Stimulated activated naive B cell treated with anti-CD40 and anti-IgM and Interleukin-4, amounts not matched to agents 10 μg/mL and 1 μg/mL and 100 μg/mL, for 72 hours (primary cell): ENCODE results near the gene CAPG.
"Not testable (repeated sequence)": the region's sequence is repeated elsewhere in the genome, so short reads cannot be mapped to it uniquely, and the experiment has no call there.

Source experiments
- ATAC-seq, 2 donors: fragments of 150-1000 bp; cut with Tn5 transposase; replicated peaks; 2 replicates each; pipeline ENCODE4 v1.10.0; 2021; ENCODE audit warnings: moderate library complexity in 1 of 2
- DNase-seq: peaks from one replicate; pipeline ENCODE4 v3.0.0; 2021
- H3K27ac Mint-ChIP-seq: one replicate; pipeline ENCODE4 v1.8.0; 2022; ENCODE audit warnings: mild to moderate bottlenecking, mixed read lengths
- H3K27me3 Mint-ChIP-seq, 2 donors: one replicate each; pipeline ENCODE4 v1.8.0; 2022; ENCODE audit warnings: mixed read lengths in 2 of 2
- H3K36me3 Mint-ChIP-seq, 2 donors: one replicate each; pipeline ENCODE4 v1.8.0; 2022; ENCODE audit warnings: mixed read lengths in 2 of 2, mild to moderate bottlenecking in 1 of 2
- H3K4me1 Mint-ChIP-seq, 2 donors: one replicate each; pipeline ENCODE4 v1.8.0; 2022; ENCODE audit warnings: mixed read lengths in 2 of 2, mild to moderate bottlenecking in 1 of 2
- H3K4me3 Mint-ChIP-seq, 2 donors: one replicate each; pipeline ENCODE4 v1.8.0; 2022; ENCODE audit warnings: mild to moderate bottlenecking in 2 of 2, mixed read lengths in 2 of 2, moderate library complexity in 1 of 2
- H3K9me3 Mint-ChIP-seq, 2 donors: one replicate each; pipeline ENCODE4 v1.8.0; 2022; ENCODE audit warnings: mixed read lengths in 2 of 2, mild to moderate bottlenecking in 1 of 2

Gene CAPG

DNA sequence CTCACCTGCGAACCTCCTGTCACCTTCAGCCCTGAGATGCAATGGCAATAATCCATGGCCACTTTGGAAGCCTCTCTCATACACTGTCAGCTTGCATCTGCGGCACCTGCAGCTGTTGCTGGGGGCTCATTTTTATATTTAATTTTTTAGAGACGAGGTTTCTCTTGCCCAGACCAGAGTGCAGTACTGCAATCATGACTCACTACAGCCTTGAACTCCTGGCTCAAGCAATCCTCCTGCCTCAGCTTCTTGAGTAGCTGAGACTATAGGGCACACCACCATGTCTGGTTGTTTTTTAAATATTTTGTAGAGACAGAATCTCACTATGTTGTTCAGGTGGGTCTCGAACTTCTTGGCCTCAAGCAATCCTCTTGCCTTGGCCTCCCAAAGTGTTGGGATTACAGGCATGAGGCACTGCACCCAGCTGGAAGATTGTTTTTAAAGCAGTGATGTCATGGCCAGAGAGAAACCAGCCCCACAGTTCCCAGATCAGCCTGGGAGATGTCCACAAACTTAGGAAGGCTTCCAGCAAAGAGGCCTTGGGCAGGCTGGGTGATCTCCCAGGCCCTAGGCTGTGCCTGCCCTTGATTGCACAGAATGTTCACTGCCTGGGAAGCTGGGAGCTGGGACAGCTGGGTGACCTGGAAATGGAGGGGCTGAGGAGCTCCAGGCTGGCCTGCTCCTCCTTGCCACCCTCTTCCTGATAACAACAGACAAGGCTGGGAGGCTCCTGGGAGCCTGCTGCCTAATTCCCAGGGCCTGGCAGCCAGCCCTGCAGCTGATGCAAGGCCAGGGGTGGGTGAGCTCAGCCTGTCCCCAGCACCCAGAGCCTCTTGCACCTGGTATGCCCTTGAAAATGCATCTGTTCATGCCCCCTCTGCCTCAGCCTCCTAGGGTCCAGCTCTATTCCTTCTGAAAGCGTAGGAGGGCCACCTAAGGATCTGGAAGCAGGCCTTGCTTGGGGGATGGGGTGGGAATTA is 35.4 kb upstream of the CAPG start:
- Mint-ChIP-seq H3K4me3 (no peak overlapping the region), H3K9me3 (no peaks in the 10 kb centered on the region), H3K27ac (peak overlapping the region; percentile 20), H3K36me3 (no peaks in the 10 kb centered on the region), H3K4me1 (no peaks in the 10 kb centered on the region), H3K27me3 (no peaks in the 10 kb centered on the region)
- DNase-seq (no peak), ATAC-seq (no peak)

DNA sequence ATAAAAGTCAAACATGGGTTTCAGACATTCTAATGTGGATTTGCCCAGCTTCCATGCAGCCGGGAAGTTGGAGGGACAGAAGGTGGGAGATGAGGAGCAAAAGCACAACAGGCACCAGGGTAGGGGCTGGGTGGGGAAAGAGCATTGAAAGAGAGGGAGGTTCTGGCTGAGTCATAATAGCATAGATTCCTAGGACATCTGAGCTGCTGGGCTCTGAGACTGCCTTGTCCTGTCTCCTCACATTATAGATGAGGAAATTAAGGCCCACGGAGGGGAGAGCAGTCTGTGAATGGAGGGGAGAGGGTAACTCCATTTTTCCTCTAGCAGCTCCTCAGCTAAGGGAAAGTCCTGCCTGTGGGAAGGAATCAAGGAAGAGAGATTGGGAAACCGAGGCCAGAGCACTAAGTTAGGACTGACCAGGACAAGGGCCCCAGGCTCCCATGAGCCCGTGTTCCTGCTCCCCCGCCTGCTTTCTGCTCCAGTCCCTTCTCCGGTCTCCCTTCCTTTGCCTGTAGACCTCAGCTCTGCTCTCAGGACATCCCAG is 34.5 kb upstream of the CAPG start:
- Mint-ChIP-seq H3K9me3 (no peaks in the 10 kb centered on the region), H3K4me3 (no peak overlapping the region), H3K27me3 (no peaks in the 10 kb centered on the region), H3K27ac (no peak overlapping the region), H3K4me1 (no peaks in the 10 kb centered on the region), H3K36me3 (no peaks in the 10 kb centered on the region)
- DNase-seq (no peak), ATAC-seq (no peak)

DNA sequence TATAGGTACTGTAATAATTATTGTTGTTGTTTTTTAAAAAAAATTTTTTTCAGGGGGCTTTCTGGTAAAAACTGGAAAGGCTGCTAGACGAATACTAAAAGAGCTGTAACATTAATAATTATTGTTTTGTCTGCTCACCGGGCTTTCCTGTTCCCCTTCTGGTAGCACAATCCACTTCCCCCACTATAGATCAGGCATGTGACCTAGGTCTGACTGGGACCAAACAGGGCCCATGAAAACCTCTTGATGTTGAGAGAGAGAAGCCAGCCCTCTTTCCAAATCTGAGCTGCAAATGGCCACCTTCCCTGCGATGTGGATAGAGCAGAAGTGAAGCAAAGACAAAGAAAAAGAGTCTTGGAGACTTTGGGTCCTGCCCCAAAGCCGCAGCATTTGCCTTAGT is 31.7 kb upstream of the CAPG start:
- no peaks in the 10 kb centered on the region for H3K9me3 Mint-ChIP-seq
- no peak overlapping the region for H3K4me3 Mint-ChIP-seq
- H3K27ac Mint-ChIP-seq, result no peak overlapping the region
- H3K4me1 Mint-ChIP-seq, result peaks cover 11 to 22% of the 10 kb centered on the region in 2 donors
- no peaks in the 10 kb centered on the region for H3K36me3 Mint-ChIP-seq
- H3K27me3 Mint-ChIP-seq, result no peaks in the 10 kb centered on the region
- DNase-seq (no peak), ATAC-seq (no peak)

DNA sequence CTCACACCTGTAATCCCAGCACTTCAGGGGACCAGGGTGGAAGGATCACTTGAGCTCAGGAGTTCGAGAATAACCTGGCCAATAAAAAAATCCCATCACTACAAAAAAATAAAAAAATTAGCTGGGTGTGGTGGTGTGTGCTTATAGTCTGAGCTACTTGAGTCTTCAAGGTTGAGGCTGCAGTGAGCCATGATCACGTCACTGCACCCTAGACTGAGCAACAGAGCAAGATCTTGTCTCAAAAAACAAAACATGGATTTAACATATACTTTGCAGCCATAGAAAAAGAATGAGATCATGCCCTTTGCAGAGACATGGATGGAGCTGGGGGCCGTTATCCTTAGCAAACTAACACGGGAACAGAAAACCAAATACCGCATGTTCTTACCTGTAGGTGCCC is 30.6 kb upstream of the CAPG start:
- Mint-ChIP-seq H3K4me3 (no peak overlapping the region), H3K27me3 (no peaks in the 10 kb centered on the region), H3K4me1 (peaks cover 20 to 33% of the 10 kb centered on the region in 2 donors), H3K9me3 (no peaks in the 10 kb centered on the region), H3K27ac (no peak overlapping the region), H3K36me3 (no peaks in the 10 kb centered on the region)
- no peak for ATAC-seq
- no peak for DNase-seq

DNA sequence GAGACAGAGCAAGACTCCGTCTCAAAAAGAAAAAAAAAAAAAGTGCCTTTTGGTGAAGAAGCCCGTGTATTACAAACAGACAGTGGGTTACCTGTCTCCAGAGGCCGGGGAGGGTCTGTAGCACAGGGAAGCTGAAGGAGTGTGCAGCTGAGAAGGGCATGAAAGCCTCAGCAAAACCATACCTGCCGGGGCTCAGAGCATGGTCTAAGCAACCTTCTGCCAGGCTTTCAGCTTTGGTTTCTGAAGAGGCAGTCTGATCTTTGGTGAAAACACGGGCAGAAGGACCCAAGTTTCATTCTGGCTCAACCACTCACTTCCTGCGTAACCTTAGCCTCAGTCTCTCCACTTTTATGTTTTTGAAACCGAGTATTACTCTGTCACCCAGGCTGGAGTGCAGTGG is 29.8 kb upstream of the CAPG start:
- Mint-ChIP-seq H3K27ac (peak overlapping the region; percentile 65), H3K4me1 (peaks cover 26 to 41% of the 10 kb centered on the region in 2 donors)

DNA sequence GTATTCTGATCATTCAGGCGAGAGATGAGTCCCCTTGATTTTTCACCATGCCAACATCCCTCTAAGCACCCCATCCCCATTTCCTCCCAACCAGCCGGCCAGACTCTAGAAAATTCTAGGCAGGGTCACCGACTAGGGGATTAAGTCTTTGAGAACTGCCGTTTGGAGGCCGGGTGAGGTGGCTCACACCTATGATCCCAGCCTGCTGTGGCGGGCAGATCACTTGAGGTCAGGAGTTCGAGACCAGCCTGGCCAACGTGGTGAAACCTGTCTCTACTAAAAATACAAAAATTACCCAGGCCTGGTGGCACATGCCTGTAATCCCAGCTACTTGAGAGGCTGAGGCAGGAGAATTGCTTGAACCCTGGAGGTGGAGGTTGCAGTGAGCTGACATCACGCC is 29.4 kb upstream of the CAPG start:
- H3K4me1 Mint-ChIP-seq, result peaks cover 27 to 45% of the 10 kb centered on the region in 2 donors
- not testable (repeated sequence) for H3K27ac Mint-ChIP-seq, ATAC-seq, H3K36me3 Mint-ChIP-seq, H3K9me3 Mint-ChIP-seq, H3K27me3 Mint-ChIP-seq, H3K4me3 Mint-ChIP-seq, DNase-seq

More for the DNA sequence above, 29.8 kb upstream of the CAPG start:
- no peak overlapping the region for H3K4me3 Mint-ChIP-seq
- DNase-seq, result no peak
- H3K9me3 Mint-ChIP-seq, result no peaks in the 10 kb centered on the region
- no peak for ATAC-seq
- no peaks in the 10 kb centered on the region for H3K27me3 Mint-ChIP-seq
- no peaks in the 10 kb centered on the region for H3K36me3 Mint-ChIP-seq

DNA sequence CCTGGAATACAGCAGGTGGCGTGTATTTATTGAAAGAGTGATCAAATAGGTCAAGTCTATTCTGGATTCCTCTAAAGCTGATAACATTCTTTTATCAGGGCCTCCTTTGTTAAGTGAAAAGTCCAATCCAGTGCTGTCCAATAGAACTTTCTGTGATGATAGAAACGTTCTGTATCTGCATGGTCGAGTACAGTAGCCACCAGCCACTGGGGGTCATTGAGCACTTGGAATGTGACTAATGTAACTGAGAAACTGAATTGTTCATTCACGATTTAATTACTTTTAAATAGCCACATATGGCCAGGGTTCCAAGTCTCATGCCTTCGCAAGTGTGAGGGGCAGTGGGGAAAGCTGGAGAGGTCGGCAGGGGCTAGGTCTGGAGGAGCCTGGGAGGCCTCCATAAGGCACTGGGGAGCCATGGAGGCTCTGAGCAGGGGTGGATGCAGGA is 28.9 kb upstream of the CAPG start:
- Mint-ChIP-seq H3K27ac (peak overlapping the region; percentile 4), H3K4me3 (no peak overlapping the region)

GRCh38 chr2:85438201-85439024 is 28.2 kb upstream of the CAPG start:
- H3K36me3 Mint-ChIP-seq, result no peaks in the 10 kb centered on the region
- peak overlapping the region; percentile 84 to 89 for H3K4me3 Mint-ChIP-seq
- peak overlapping the region; percentile 94 for H3K27ac Mint-ChIP-seq
- DNase-seq (no peak), ATAC-seq (peak; percentile 20 to 27)
- no peaks in the 10 kb centered on the region for H3K9me3 Mint-ChIP-seq
- no peaks in the 10 kb centered on the region for H3K27me3 Mint-ChIP-seq
- H3K4me1 Mint-ChIP-seq, result peaks cover 28 to 46% of the 10 kb centered on the region in 2 donors

More for the DNA sequence above, 28.9 kb upstream of the CAPG start:
- Mint-ChIP-seq H3K9me3 (no peaks in the 10 kb centered on the region), H3K4me1 (peaks cover 27 to 46% of the 10 kb centered on the region in 2 donors), H3K36me3 (no peaks in the 10 kb centered on the region), H3K27me3 (no peaks in the 10 kb centered on the region)
- DNase-seq (no peak), ATAC-seq (no peak)

DNA sequence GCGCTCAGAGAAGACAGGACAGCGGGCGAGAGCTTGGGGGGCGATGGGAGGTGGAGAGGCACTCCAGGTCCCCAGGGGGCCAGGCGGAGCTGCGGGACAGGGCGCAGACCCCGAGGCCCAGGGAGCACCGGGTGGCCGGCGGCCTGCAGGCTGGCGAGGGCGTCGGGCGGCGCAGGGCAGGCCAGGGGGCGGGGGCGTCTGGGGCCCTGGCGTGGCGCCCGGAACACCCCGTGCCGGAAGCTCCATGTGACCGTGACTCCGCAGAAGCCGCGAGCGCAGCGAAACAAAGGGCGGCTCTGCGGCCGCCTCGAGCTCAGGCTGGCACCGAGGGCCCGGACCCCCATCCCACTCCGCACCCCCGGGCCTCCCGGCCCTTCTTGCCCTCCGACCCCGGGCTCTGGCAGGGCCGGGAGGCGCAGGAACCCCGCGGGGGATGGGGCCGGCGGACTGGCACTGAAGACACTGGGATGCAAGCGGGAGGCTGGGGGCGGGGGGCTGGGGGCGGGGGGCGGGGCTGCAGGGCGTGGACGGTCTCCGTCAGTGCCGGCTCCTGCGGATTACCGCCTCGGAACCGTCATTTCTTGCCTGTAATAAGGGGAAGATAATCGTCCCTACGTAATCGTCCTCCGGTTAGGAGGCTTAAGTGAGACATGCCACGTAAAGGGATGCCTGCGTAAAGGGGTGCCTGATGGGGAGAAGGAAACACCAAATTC is 27.5 kb upstream of the CAPG start:
- peak; percentile 69 for DNase-seq
- no peaks in the 10 kb centered on the region for H3K9me3 Mint-ChIP-seq
- H3K4me1 Mint-ChIP-seq, result peaks cover 28 to 46% of the 10 kb centered on the region in 2 donors
- H3K36me3 Mint-ChIP-seq, result no peaks in the 10 kb centered on the region
- H3K27ac Mint-ChIP-seq, result peak overlapping the region; percentile 97
- no peaks in the 10 kb centered on the region for H3K27me3 Mint-ChIP-seq
- peak; percentile 84 to 87 for ATAC-seq
- H3K4me3 Mint-ChIP-seq, result peak overlapping the region; percentile 84 to 89

DNA sequence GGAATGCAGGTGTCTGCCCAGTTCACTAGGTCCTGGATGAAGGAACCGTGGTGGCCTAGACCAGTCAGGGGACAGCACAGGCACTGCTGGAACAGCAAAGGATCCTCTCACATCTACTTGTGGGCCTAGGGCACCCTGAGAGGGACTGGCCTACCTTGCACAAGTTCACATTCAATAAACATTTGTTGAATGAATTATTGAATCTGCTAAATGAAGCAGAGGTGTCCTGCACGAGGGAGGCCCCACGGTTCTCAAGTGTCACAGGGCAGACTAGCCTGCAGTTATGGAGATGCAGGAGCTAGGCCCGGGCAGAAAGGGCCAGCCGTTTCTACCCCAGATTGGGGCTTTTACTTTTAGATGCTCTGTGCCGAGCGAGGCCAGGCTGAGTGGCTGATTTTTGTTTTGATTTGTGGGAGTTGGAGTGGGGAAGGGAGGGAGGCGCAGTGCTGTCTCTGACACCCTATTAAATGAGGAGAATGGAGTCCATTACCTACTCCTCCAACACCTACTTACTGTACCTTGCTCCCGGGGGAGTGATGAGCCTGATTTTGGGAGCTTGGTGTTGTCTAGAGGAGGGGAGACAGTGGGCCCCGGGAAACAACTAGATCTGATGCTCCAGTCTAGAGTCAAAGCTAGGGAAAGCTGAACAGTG is 26.8 kb upstream of the CAPG start:
- H3K36me3 Mint-ChIP-seq, result no peaks in the 10 kb centered on the region
- H3K4me1 Mint-ChIP-seq, result peaks cover 28 to 46% of the 10 kb centered on the region in 2 donors
- peak overlapping the region; percentile 84 to 89 for H3K4me3 Mint-ChIP-seq
- ATAC-seq (no peak), DNase-seq (no peak)
- H3K9me3 Mint-ChIP-seq, result no peaks in the 10 kb centered on the region
- peak overlapping the region; percentile 97 for H3K27ac Mint-ChIP-seq
- H3K27me3 Mint-ChIP-seq, result no peaks in the 10 kb centered on the region

- Mint-ChIP-seq H3K27ac (peak overlapping the region; percentile 97), H3K27me3 (no peaks in the 10 kb centered on the region), H3K4me3 (peak overlapping the region; percentile 11 to 26), H3K9me3 (no peaks in the 10 kb centered on the region), H3K4me1 (peaks cover 28 to 46% of the 10 kb centered on the region in 2 donors), H3K36me3 (no peaks in the 10 kb centered on the region)
- DNase-seq, result no peak
- ATAC-seq, result no peak
Measured at GRCh38 chr2:85435981-85436835, 26.0 kb upstream of the CAPG start.

DNA sequence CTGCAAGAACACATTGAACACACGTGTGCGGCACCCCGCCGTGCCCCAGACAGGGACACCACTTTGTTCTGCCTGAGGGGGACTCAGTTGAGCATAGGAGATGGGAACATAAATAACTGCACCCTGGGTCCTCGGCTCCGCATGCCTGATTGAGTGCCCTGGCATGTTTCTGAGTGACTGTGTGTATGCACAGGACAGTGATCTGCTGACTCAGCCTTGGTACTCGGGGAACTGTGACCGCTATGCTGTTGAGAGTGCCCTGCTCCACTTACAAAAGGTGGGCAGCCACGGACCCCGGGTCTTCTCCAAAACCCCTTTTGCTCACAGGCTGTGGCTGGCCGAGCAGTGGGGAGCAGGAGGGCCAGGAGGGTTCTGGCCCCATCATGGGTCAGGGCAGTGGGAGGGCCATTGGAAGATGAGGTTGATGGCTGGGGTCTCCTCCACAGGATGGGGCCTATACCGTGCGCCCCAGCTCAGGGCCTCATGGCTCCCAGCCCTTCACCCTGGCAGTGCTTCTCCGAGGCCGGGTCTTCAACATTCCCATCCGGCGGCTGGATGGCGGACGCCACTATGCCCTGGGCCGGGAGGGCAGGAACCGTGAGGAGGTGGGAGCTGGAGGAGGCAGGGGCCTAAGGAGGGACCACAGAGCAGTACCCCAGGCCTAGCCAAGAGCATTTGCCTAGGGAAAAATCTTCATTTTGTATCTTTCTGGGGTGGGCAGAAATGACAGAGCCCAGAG is 25.2 kb upstream of the CAPG start:
- Mint-ChIP-seq H3K4me1 (peaks cover 28 to 46% of the 10 kb centered on the region in 2 donors), H3K4me3 (no peak overlapping the region), H3K9me3 (no peaks in the 10 kb centered on the region), H3K27me3 (no peaks in the 10 kb centered on the region), H3K27ac (peak overlapping the region; percentile 9), H3K36me3 (no peaks in the 10 kb centered on the region)
- ATAC-seq (peak in 1 of 2 donors; percentile 11), DNase-seq (no peak)
